Stomach (tissue), 9 donors: ENCODE data around the gene SPATA2. TPM values are rescaled to one million over a fixed set of nuclear protein-coding genes. Genes with fewer than 3 reads are reported as not detected.

Experiments
- DNase-seq, 2 donors: peaks; one replicate each; pipeline versions ENCODE4 v3.0.0 to v3.0.0-alpha.2; 2013 to 2019
- H3K27ac ChIP-seq, 5 donors: fragments of 200-600 bp in 4 of 5; sonication (generic) in 4 of 5; one replicate each; pipeline ENCODE4 v1.5.1; 2013 to 2019; ENCODE audit warnings: mild to moderate bottlenecking in 1 of 5, moderate library complexity in 1 of 5
- H3K27me3 ChIP-seq, 3 donors: fragments of 200-600 bp; sonication (generic); one replicate each; pipeline ENCODE4 v1.5.1; 2017 to 2019; ENCODE audit warnings: mixed run types in 1 of 3
- H3K36me3 ChIP-seq, 4 donors: fragments of 200-600 bp; sonication (generic); 1 replicate in 3 of 4; 2 replicates in 1 of 4; pipeline ENCODE4 v1.5.1; 2016 to 2019
- H3K4me1 ChIP-seq, 4 donors: fragments of 200-600 bp; sonication (generic); one replicate each; pipeline ENCODE4 v1.5.1; 2016 to 2019
- H3K4me3 ChIP-seq, 4 donors: fragments of 200-600 bp; sonication (generic) in 3 of 4; one replicate each; pipeline ENCODE4 v1.5.1; 2016 to 2019; ENCODE audit warnings: mild to moderate bottlenecking in 1 of 4
- H3K9me3 ChIP-seq, 4 donors: fragments of 200-600 bp; sonication (generic); one replicate each; pipeline ENCODE4 v1.5.1; 2016 to 2019
- EP300 ChIP-seq: sonication (generic); formaldehyde crosslinking; IDR thresholded peaks from one replicate; pipeline ENCODE4 v1.6.1; 2017; ENCODE audit warnings: antibody characterized with exemption
- POLR2A ChIP-seq, 4 donors: fragments of 450-650 bp; IDR thresholded peaks; one replicate each; pipeline ENCODE4 v1.6.1; 2016; ENCODE audit warnings: antibody characterized with exemption in 4 of 4, control low read depth in 2 of 4, mild to moderate bottlenecking in 1 of 4, moderate library complexity in 1 of 4
- POLR2AphosphoS5 ChIP-seq, 3 donors: sonication (generic); formaldehyde crosslinking; IDR thresholded peaks; one replicate each; pipeline ENCODE4 v1.6.1; 2016; ENCODE audit warnings: antibody characterized with exemption in 3 of 3
- WGBS, 5 donors: extraction: QIAGEN DNeasy Blood & Tissue Kit in 3 of 5; methylation state at CpG; one replicate each; pipeline versions ENCODE4 v1.1.5 to v1.1.7; 2013 to 2018; 5-methylcytosine and 5-hydroxymethylcytosine counted together
- intact Hi-C: fragments of 100-400 bp; cut with DNase I; formaldehyde crosslinking; loops from one replicate; pipeline ENCODE4 v1.15.1; 2023; ENCODE audit warnings: low total_unique reads
- polyA plus RNA-seq, 3 donors: library from polyadenylated mRNA; stranded (reverse); fragments of 200-250 nt; gene quantifications; one replicate each; pipeline ENCODE4 v1.2.3, GENCODE V29; 2013
- total RNA-seq, 5 donors: library from RNA; depleted of rRNA; stranded (reverse); fragments of >200 nt; gene quantifications; one replicate each; pipeline versions ENCODE4 v1.1.0 to v1.2.3, GENCODE V29; 2014 to 2016
- TF ChIP-seq, protein P1 (sequence below), 7 experiments: fragments of 450-650 bp in 4 of 7; fragments of 200-600 bp in 3 of 7; sonication (generic) in 3 of 7; IDR thresholded peaks; one replicate each; pipeline ENCODE4 v1.5.1; 2016 to 2019; ENCODE audit warnings: antibody characterized with exemption in 7 of 7, control low read depth in 2 of 7, mild to moderate bottlenecking in 1 of 7
- donor health status: healthy with polysubstance abuse.
- donor health status: Bipolar disorder and iron deficiency.
- donor health status: healthy.

SPATA2 gene
- total and polyA plus RNA-seq, 8 donors: 2.6 to 14.3 (median 6.4) TPM

- Histone ChIP-seq H3K36me3 (peaks cover 5 to 16% (median 12%) of the 10 kb centered on the region in 4 donors), H3K27ac (peak within 1 kb of the TSS; percentile 89 to 97 (median 94)), H3K4me1 (peaks cover 28 to 60% (median 44%) of the 10 kb centered on the region in 4 donors), H3K27me3 (no peaks in the 10 kb centered on the region), H3K9me3 (no peaks in the 10 kb centered on the region), H3K4me3 (peak within 1 kb of the TSS; percentile 85 to 100 (median 95))
- TF ChIP-seq POLR2A (IDR thresholded peaks at IDR 0.05) (peak in 2 of 4 donors; percentile 26 to 77), EP300 (no peak), POLR2AphosphoS5 (IDR thresholded peaks at IDR 0.05) (peak; percentile 94 to 99 (median 99))
- TF ChIP-seq, protein P1, sequence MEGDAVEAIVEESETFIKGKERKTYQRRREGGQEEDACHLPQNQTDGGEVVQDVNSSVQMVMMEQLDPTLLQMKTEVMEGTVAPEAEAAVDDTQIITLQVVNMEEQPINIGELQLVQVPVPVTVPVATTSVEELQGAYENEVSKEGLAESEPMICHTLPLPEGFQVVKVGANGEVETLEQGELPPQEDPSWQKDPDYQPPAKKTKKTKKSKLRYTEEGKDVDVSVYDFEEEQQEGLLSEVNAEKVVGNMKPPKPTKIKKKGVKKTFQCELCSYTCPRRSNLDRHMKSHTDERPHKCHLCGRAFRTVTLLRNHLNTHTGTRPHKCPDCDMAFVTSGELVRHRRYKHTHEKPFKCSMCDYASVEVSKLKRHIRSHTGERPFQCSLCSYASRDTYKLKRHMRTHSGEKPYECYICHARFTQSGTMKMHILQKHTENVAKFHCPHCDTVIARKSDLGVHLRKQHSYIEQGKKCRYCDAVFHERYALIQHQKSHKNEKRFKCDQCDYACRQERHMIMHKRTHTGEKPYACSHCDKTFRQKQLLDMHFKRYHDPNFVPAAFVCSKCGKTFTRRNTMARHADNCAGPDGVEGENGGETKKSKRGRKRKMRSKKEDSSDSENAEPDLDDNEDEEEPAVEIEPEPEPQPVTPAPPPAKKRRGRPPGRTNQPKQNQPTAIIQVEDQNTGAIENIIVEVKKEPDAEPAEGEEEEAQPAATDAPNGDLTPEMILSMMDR (IDR thresholded peaks at IDR 0.05): no peak
- intact Hi-C loops: no loop called here
- peak; percentile 95 to 97 for DNase-seq
- 0% methylated on average over 45 to 79 of the region's 79 CpGs for WGBS, 5 donors
Observed at GRCh38 chr20:49936153-49937026, 21.1 kb upstream of the SPATA2 start, which contains the start of gene RNF114. TSS of gene RNF114 (plus strand) at chr20:49936397. CDS start at chr20:49936413, 16 bp downstream.

DNA sequence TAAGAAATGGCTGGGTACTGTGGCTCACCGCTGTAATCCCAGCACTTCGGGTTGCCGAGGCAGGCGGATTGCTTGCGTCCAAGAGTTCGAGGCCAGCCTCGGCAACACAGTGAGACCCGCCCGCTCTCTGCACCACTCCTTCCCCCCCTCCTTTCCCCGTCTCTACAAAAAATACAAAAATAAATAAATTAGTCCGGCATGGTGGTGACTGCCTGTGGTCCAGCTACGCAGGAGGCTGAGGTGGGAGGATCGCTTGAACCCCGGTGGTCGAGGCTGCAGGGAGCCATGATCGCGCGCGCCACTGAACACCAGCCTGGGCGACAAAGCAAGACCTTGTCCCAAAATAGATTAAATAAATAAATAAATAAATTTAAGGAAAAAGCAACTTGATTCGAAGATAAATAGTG, 20.4 kb upstream of the SPATA2 start:
- peak overlapping the region; percentile 1 to 97 (median 94) for H3K27ac ChIP-seq
- 21 to 40% (median 30%) methylated on average over 21 of the region's 21 CpGs for WGBS, 5 donors
- TF ChIP-seq, protein P1 (IDR thresholded peaks at IDR 0.05): no peak
- no peak for TF ChIP-seq POLR2AphosphoS5 (IDR thresholded peaks at IDR 0.05)
- no peak for TF ChIP-seq EP300
- no peak for TF ChIP-seq POLR2A (IDR thresholded peaks at IDR 0.05)
- no peaks in the 10 kb centered on the region for H3K27me3 ChIP-seq
- H3K9me3 ChIP-seq: no peaks in the 10 kb centered on the region
- peaks cover under 1 to 10% (median 5%) of the 10 kb centered on the region in 4 donors for H3K36me3 ChIP-seq
- peaks cover 28 to 54% (median 39%) of the 10 kb centered on the region in 4 donors for H3K4me1 ChIP-seq
- peak overlapping the region; percentile 85 to 100 (median 95) for H3K4me3 ChIP-seq
- intact Hi-C loops: no loop called here
- peak in 1 of 2 donors; percentile 43 for DNase-seq

DNA sequence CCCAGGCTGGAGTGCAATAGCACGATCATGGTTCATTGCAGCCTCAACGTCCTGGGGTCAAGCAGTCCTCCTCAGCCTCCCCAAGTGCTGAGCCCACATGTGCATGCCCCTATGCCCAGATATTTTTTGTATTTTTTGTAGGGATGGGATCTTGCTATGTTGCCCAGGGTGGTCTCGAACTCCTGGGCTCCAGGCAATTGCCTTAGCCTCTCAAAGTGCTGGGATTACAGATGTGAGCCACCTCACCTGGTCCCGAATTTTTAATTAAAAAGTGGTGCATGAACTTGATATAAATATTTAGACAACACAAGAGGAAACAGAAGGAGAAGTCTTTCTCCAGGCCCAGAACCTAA, 13.8 kb upstream of the SPATA2 start:
- H3K27ac ChIP-seq: peak overlapping the region in 2 of 5 donors; percentile 19 to 39

DNA sequence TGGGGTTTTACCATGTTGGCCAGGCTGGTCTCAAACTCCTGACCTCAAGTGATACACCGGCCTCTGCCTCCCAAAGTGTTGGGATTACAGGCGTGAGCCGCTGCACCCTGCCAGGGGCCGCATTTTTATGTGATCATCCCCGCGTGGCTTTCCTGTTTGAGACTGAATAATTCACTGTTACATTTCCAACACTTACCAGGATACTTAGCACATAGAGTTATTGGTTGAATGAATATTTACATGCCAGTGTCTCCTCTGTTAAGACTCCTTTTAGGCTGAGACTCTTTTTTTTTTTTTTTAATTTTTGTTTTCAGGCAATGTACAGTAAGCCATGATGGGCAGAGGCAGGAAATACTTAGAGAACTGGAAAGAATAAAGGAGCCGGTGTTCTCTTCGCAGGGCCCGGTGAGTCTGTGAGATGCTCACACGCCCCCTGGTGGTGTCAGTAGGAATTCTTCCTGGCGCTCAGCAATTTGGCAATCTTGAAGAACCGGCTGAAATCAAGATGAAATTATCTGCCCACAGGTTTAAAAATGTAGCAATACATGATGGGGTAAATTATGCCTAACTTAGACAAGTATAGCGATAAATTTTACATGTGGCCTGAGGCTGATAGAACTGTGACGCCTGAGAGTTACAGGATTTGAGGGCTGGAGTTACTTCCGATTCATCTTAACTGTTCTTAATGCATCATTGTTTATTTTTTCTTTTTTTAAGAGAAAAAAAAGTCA, 13.2 kb upstream of the SPATA2 start:
- Histone ChIP-seq H3K4me1 (peaks cover 4 to 14% (median 11%) of the 10 kb centered on the region in 4 donors), H3K27ac (peak overlapping the region in 3 of 5 donors; percentile 8 to 40 (median 19)), H3K27me3 (no peaks in the 10 kb centered on the region), H3K4me3 (no peak overlapping the region), H3K36me3 (no peaks in the 10 kb centered on the region), H3K9me3 (no peaks in the 10 kb centered on the region)
- TF ChIP-seq POLR2AphosphoS5 (IDR thresholded peaks at IDR 0.05): peak in 1 of 3 donors; percentile 11
- TF ChIP-seq, protein P1 (IDR thresholded peaks at IDR 0.05): peak in 6 of 7 experiments; percentile 12 to 96 (median 94)
- TF ChIP-seq EP300: no peak
- intact Hi-C loops: no loop called here
- 9 to 13% (median 11%) methylated on average over 15 of the region's 15 CpGs for WGBS, 5 donors
- DNase-seq: peak; percentile 87 to 93

More for the DNA sequence above, 13.8 kb upstream of the SPATA2 start:
- WGBS, 5 donors: 31 to 39% (median 35%) methylated on average over 4 of the region's 4 CpGs
- peaks cover 4 to 14% (median 11%) of the 10 kb centered on the region in 4 donors for H3K4me1 ChIP-seq
- no peaks in the 10 kb centered on the region for H3K27me3 ChIP-seq
- no peak for DNase-seq
- no peaks in the 10 kb centered on the region for H3K9me3 ChIP-seq
- H3K36me3 ChIP-seq: no peaks in the 10 kb centered on the region
- intact Hi-C loops: no loop called here
- H3K4me3 ChIP-seq: no peak overlapping the region
- TF ChIP-seq POLR2A (IDR thresholded peaks at IDR 0.05) (no peak), EP300 (no peak)
